ENCODE data around the gene PIF1.

PIF1 gene

GRCh38 chr15:64772964-64773363 is 52.5 kb downstream of the PIF1 start:
- Histone ChIP-seq H3K4me2 (ENCODE audit: low read depth, low read length, poor library complexity, severe bottlenecking) (no peak overlapping the region), H3K4me3 (ENCODE audit: low read length, poor library complexity, severe bottlenecking) (no peak overlapping the region)
- TF ChIP-seq CTCF (conservative IDR thresholded peaks at IDR 0.05; ENCODE audit: low read length) (no peak), EZH2phosphoT487 (IDR thresholded peaks at IDR 0.05; ENCODE audit: borderline replicate concordance) (no peak)

GRCh38 chr15:64772488-64772887 is 53.0 kb downstream of the PIF1 start:
- H4K20me1 ChIP-seq (ENCODE audit: insufficient read depth, low read length, poor library complexity, severe bottlenecking), result no peaks in the 10 kb centered on the region
- H3K9ac ChIP-seq (ENCODE audit: low read depth, low read length, poor library complexity, severe bottlenecking), result no peak overlapping the region
- no peaks in the 10 kb centered on the region for H3K9me2 ChIP-seq (replicated peaks; ENCODE audit: low read depth, low read length)
- no peak overlapping the region for H3K4me2 ChIP-seq (ENCODE audit: low read depth, low read length, poor library complexity, severe bottlenecking)
- TF ChIP-seq CTCF (conservative IDR thresholded peaks at IDR 0.05; ENCODE audit: low read length), result no peak
- no peak for TF ChIP-seq EZH2phosphoT487 (IDR thresholded peaks at IDR 0.05; ENCODE audit: borderline replicate concordance)
- no peaks in the 10 kb centered on the region for H3K79me2 ChIP-seq (ENCODE audit: insufficient read depth, low read length)
- H3K4me3 ChIP-seq (ENCODE audit: low read length, poor library complexity, severe bottlenecking), result no peak overlapping the region
- H3K9me3 ChIP-seq (ENCODE audit: insufficient read depth, low read depth, low read length), result no peaks in the 10 kb centered on the region
- no peaks in the 10 kb centered on the region for H3K36me3 ChIP-seq (ENCODE audit: insufficient read depth, low read length)
- H3F3A ChIP-seq (ENCODE audit: low read depth), result no peaks in the 10 kb centered on the region
- H2AFZ ChIP-seq (ENCODE audit: low read length), result no peak overlapping the region
- no peaks in the 10 kb centered on the region for H3K27me3 ChIP-seq (ENCODE audit: insufficient read depth, low read length, poor library complexity, severe bottlenecking)
- peaks cover 8% of the 10 kb centered on the region for H3K4me1 ChIP-seq (ENCODE audit: insufficient read depth, low read length, poor library complexity, severe bottlenecking)

More at GRCh38 chr15:64772964-64773363, 52.5 kb downstream of the PIF1 start:
- Histone ChIP-seq H3K9me2 (replicated peaks; ENCODE audit: low read depth, low read length) (no peaks in the 10 kb centered on the region), H4K20me1 (ENCODE audit: insufficient read depth, low read length, poor library complexity, severe bottlenecking) (no peaks in the 10 kb centered on the region), H3K9ac (ENCODE audit: low read depth, low read length, poor library complexity, severe bottlenecking) (no peak overlapping the region), H2AFZ (ENCODE audit: low read length) (no peak overlapping the region), H3K27me3 (ENCODE audit: insufficient read depth, low read length, poor library complexity, severe bottlenecking) (no peaks in the 10 kb centered on the region), H3F3A (ENCODE audit: low read depth) (no peaks in the 10 kb centered on the region), H3K9me3 (ENCODE audit: insufficient read depth, low read depth, low read length) (no peaks in the 10 kb centered on the region), H3K4me1 (ENCODE audit: insufficient read depth, low read length, poor library complexity, severe bottlenecking) (peaks cover 8% of the 10 kb centered on the region), H3K79me2 (ENCODE audit: insufficient read depth, low read length) (no peaks in the 10 kb centered on the region), H3K36me3 (ENCODE audit: insufficient read depth, low read length) (no peaks in the 10 kb centered on the region)

GRCh38 chr15:64770626-64771025 is 54.8 kb downstream of the PIF1 start:
- no peaks in the 10 kb centered on the region for H3K9me3 ChIP-seq (ENCODE audit: insufficient read depth, low read depth, low read length)
- no peaks in the 10 kb centered on the region for H3K27me3 ChIP-seq (ENCODE audit: insufficient read depth, low read length, poor library complexity, severe bottlenecking)
- H4K20me1 ChIP-seq (ENCODE audit: insufficient read depth, low read length, poor library complexity, severe bottlenecking), result no peaks in the 10 kb centered on the region
- H3K9ac ChIP-seq (ENCODE audit: low read depth, low read length, poor library complexity, severe bottlenecking), result no peak overlapping the region
- no peaks in the 10 kb centered on the region for H3K4me1 ChIP-seq (ENCODE audit: insufficient read depth, low read length, poor library complexity, severe bottlenecking)
- H3F3A ChIP-seq (ENCODE audit: low read depth), result no peaks in the 10 kb centered on the region
- no peaks in the 10 kb centered on the region for H3K9me2 ChIP-seq (replicated peaks; ENCODE audit: low read depth, low read length)
- TF ChIP-seq CTCF (conservative IDR thresholded peaks at IDR 0.05; ENCODE audit: low read length) (no peak), EZH2phosphoT487 (IDR thresholded peaks at IDR 0.05; ENCODE audit: borderline replicate concordance) (no peak)
- H3K36me3 ChIP-seq (ENCODE audit: insufficient read depth, low read length), result no peaks in the 10 kb centered on the region
- no peak overlapping the region for H2AFZ ChIP-seq (ENCODE audit: low read length)
- H3K79me2 ChIP-seq (ENCODE audit: insufficient read depth, low read length), result no peaks in the 10 kb centered on the region
- H3K4me3 ChIP-seq (ENCODE audit: low read length, poor library complexity, severe bottlenecking), result no peak overlapping the region
- no peak overlapping the region for H3K4me2 ChIP-seq (ENCODE audit: low read depth, low read length, poor library complexity, severe bottlenecking)

Data from Loucy (cell line).